Type B pancreatic cell (in vitro differentiated cells): ENCODE data around the gene ABHD2. TPM values are rescaled to one million over a fixed set of nuclear protein-coding genes. Genes with fewer than 3 reads are reported as not detected.
A peak's percentile ranks its signal among the peaks of the same experiment; 100 is the strongest.

Experiments used
- DNase-seq: peaks from one replicate; pipeline ENCODE4 v3.0.0; 2021; ENCODE audit warnings: mixed read lengths; ENCODE audit not compliant: unreplicated experiment; ENCODE audit errors: extremely low spot score
- H3K27ac Mint-ChIP-seq: 2 replicates; pipeline ENCODE4 v1.8.0; 2021; ENCODE audit warnings: mild to moderate bottlenecking, mixed read lengths
- H3K27me3 Mint-ChIP-seq: 2 replicates; pipeline ENCODE4 v1.8.0; 2021; ENCODE audit warnings: mixed read lengths
- H3K36me3 Mint-ChIP-seq: 2 replicates; pipeline ENCODE4 v1.8.0; 2021; ENCODE audit warnings: mixed read lengths
- H3K4me1 Mint-ChIP-seq: one replicate; pipeline ENCODE4 v1.8.0; 2021; ENCODE audit warnings: mixed read lengths; ENCODE audit not compliant: unreplicated experiment
- H3K4me3 Mint-ChIP-seq: 2 replicates; pipeline ENCODE4 v1.8.0; 2021; ENCODE audit warnings: mild to moderate bottlenecking, mixed read lengths
- H3K9me3 Mint-ChIP-seq: 2 replicates; pipeline ENCODE4 v1.8.0; 2021; ENCODE audit warnings: mixed read lengths
- CTCF ChIP-seq: fragments of 200-600 bp; sonication (generic); conservative IDR thresholded peaks from 2 replicates; pipeline ENCODE4 v1.5.0; 2021; ENCODE audit warnings: antibody characterized with exemption, mild to moderate bottlenecking
- total RNA-seq: library from RNA; stranded (reverse); gene quantifications from 2 replicates; pipeline ENCODE4 v1.2.1, GENCODE V29; 2021; ENCODE audit warnings: low replicate concordance

The ABHD2 gene
- total RNA-seq, 1 donor from 2014 or later = 55.4 TPM

GRCh38 chr15:89172921-89173320 lies 84.7 kb downstream of the ABHD2 start:
- H3K36me3 Mint-ChIP-seq = peaks cover 13% of the 10 kb centered on the region
- H3K27me3 Mint-ChIP-seq = no peaks in the 10 kb centered on the region
- no peak overlapping the region for H3K27ac Mint-ChIP-seq
- H3K4me1 Mint-ChIP-seq = peaks cover 13% of the 10 kb centered on the region
- no peak overlapping the region for H3K4me3 Mint-ChIP-seq
- no peaks in the 10 kb centered on the region for H3K9me3 Mint-ChIP-seq
- TF ChIP-seq CTCF = no peak
- DNase-seq = no peak

GRCh38 chr15:89174476-89174875 lies 86.2 kb downstream of the ABHD2 start:
- H3K4me3 Mint-ChIP-seq = no peak overlapping the region
- no peaks in the 10 kb centered on the region for H3K27me3 Mint-ChIP-seq
- no peak for DNase-seq
- H3K27ac Mint-ChIP-seq = no peak overlapping the region
- peaks cover 11% of the 10 kb centered on the region for H3K36me3 Mint-ChIP-seq
- no peak for TF ChIP-seq CTCF
- H3K4me1 Mint-ChIP-seq = peaks cover 12% of the 10 kb centered on the region
- H3K9me3 Mint-ChIP-seq = no peaks in the 10 kb centered on the region

GRCh38 chr15:89175617-89176191 lies 87.4 kb downstream of the ABHD2 start:
- no peak for DNase-seq
- no peak overlapping the region for H3K4me3 Mint-ChIP-seq
- peaks cover 11% of the 10 kb centered on the region for H3K36me3 Mint-ChIP-seq
- no peaks in the 10 kb centered on the region for H3K27me3 Mint-ChIP-seq
- no peak for TF ChIP-seq CTCF
- H3K9me3 Mint-ChIP-seq = no peaks in the 10 kb centered on the region
- peaks cover 12% of the 10 kb centered on the region for H3K4me1 Mint-ChIP-seq
- H3K27ac Mint-ChIP-seq = no peak overlapping the region

- H3K4me1 Mint-ChIP-seq = peaks cover 12% of the 10 kb centered on the region
- peaks cover 11% of the 10 kb centered on the region for H3K36me3 Mint-ChIP-seq
- H3K27ac Mint-ChIP-seq = no peak overlapping the region
Observed at GRCh38 chr15:89177116-89177515, 88.9 kb downstream of the ABHD2 start.

GRCh38 chr15:89177633-89178306 lies 89.5 kb downstream of the ABHD2 start:
- Mint-ChIP-seq H3K27ac (no peak overlapping the region), H3K36me3 (peaks cover 11% of the 10 kb centered on the region), H3K4me1 (peaks cover 12% of the 10 kb centered on the region), H3K27me3 (no peaks in the 10 kb centered on the region), H3K4me3 (no peak overlapping the region), H3K9me3 (no peaks in the 10 kb centered on the region)
- TF ChIP-seq CTCF = peak; percentile 91
- DNase-seq = no peak

More at GRCh38 chr15:89177116-89177515, 88.9 kb downstream of the ABHD2 start:
- no peak for DNase-seq
- H3K4me3 Mint-ChIP-seq = no peak overlapping the region
- TF ChIP-seq CTCF = no peak
- no peaks in the 10 kb centered on the region for H3K9me3 Mint-ChIP-seq
- no peaks in the 10 kb centered on the region for H3K27me3 Mint-ChIP-seq
